ENCODE measurements around the gene PHACTR1.

DNA sequence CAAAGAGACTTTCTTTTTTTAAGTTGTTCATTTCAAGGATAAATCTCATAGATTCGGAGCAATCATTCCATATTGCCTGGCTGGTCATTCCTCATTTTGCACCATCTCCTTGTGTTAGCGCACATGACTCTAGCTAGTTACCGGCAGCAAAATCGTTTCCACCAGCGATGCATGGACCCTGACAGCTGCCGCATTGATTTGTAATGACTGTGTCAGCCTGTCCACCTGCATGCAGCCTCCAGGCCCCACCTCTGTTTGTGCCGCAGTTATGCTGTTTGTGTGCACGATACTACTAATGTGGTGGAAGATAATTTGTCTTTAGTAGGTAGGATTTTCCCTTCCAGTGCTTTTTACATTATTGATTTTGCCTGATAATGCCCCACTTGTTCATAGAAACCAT is 447.7 kb downstream of the PHACTR1 start:
- TF ChIP-seq, protein P1, sequence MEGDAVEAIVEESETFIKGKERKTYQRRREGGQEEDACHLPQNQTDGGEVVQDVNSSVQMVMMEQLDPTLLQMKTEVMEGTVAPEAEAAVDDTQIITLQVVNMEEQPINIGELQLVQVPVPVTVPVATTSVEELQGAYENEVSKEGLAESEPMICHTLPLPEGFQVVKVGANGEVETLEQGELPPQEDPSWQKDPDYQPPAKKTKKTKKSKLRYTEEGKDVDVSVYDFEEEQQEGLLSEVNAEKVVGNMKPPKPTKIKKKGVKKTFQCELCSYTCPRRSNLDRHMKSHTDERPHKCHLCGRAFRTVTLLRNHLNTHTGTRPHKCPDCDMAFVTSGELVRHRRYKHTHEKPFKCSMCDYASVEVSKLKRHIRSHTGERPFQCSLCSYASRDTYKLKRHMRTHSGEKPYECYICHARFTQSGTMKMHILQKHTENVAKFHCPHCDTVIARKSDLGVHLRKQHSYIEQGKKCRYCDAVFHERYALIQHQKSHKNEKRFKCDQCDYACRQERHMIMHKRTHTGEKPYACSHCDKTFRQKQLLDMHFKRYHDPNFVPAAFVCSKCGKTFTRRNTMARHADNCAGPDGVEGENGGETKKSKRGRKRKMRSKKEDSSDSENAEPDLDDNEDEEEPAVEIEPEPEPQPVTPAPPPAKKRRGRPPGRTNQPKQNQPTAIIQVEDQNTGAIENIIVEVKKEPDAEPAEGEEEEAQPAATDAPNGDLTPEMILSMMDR (conservative IDR thresholded peaks at IDR 0.05; ENCODE audit: low read depth, low read length), result no peak
- TF ChIP-seq EZH2 (IDR thresholded peaks at IDR 0.05; ENCODE audit: low read length, unreplicated experiment), result no peak

All from PC-3 (cell line).